Endothelial cell of umbilical vein (primary cell): Measurements from ENCODE around the gene BLM. TPM values are rescaled to one million over a fixed set of nuclear protein-coding genes. Genes with fewer than 3 reads are reported as not detected.

ENCODE experiments used
- BruUV-seq: library from RNA; stranded (reverse); fragments of 400-500 nt; replicated peaks from 2 replicates; lab custom pipeline; 2021; lab: Mats Ljungman, UMichigan
- CTCF ChIA-PET: fragments of 300-600, 350-600 bp; sonication (Branson Sonifier 250); formaldehyde crosslinking; loops from one replicate; lab custom pipeline; 2021; ENCODE audit warnings: antibody characterized with exemption, inconsistent platforms; lab: Charles Lee
- POLR2A ChIA-PET: fragments of 300-600, 350-600 bp; sonication (Branson Sonifier 250); formaldehyde crosslinking; loops from one replicate; lab custom pipeline; 2021; ENCODE audit warnings: antibody characterized with exemption, inconsistent platforms; lab: Charles Lee
- DNase-seq: peaks from one replicate; pipeline ENCODE4 v3.0.0-alpha.2; 2011; ENCODE audit warnings: low read depth, low spot score
- FAIRE-seq: peaks from 2 replicates; lab custom pipeline; 2011; peaks lifted over from hg19 to GRCh38; lab: Jason Lieb, UNC
- H2AFZ ChIP-seq: 2 replicates; pipeline ENCODE4 v1.6.0; 2012; ENCODE audit warnings: low read depth, low read length, control low read depth, inconsistent platforms
- H3K27ac ChIP-seq: 2 replicates; pipeline ENCODE4 v1.5.1; 2011; ENCODE audit warnings: low read depth, mild to moderate bottlenecking, control low read depth, low read length, moderate library complexity; ENCODE audit not compliant: insufficient read depth
- H3K27me3 ChIP-seq, 2 experiments: 2 replicates each; pipeline versions ENCODE4 v1.6.0 to v1.6.1; 2011; ENCODE audit warnings: low read length in 2 of 2, mixed read lengths in 1 of 2; ENCODE audit not compliant: control insufficient read depth in 2 of 2, insufficient read depth in 2 of 2
- H3K36me3 ChIP-seq, 2 experiments: 2 replicates in 1 of 2; 3 replicates in 1 of 2; pipeline ENCODE4 v1.5.1; 2011; ENCODE audit warnings: low read length in 2 of 2, mild to moderate bottlenecking in 1 of 2, moderate library complexity in 1 of 2; ENCODE audit not compliant: control insufficient read depth in 2 of 2, insufficient read depth in 2 of 2; ENCODE audit errors: extremely low read depth in 1 of 2
- H3K4me1 ChIP-seq: 3 replicates; pipeline ENCODE4 v1.5.1; 2011; ENCODE audit warnings: mild to moderate bottlenecking, low read length; ENCODE audit not compliant: control insufficient read depth, insufficient read depth; ENCODE audit errors: extremely low read depth
- H3K4me2 ChIP-seq: 2 replicates; pipeline ENCODE4 v1.6.1; 2011; ENCODE audit warnings: low read length, control low read depth, mixed read lengths; ENCODE audit not compliant: insufficient read depth
- H3K4me3 ChIP-seq, 3 experiments: fragments of 200-600 bp in 1 of 3; sonication (generic), shearing (Covaris generic) in 1 of 3; replicated peaks in 1 of 3; 2 replicates each; pipeline ENCODE4 v1.5.1; 2011 to 2016; ENCODE audit warnings: control low read depth in 3 of 3, low read length in 3 of 3, mild to moderate bottlenecking in 2 of 3, inconsistent platforms in 1 of 3, low read depth in 1 of 3, moderate library complexity in 1 of 3; ENCODE audit not compliant: insufficient read depth in 1 of 3
- H3K79me2 ChIP-seq: 2 replicates; pipeline ENCODE4 v1.6.0; 2012; ENCODE audit warnings: low read length, inconsistent platforms; ENCODE audit not compliant: control insufficient read depth, insufficient read depth
- H3K9ac ChIP-seq: replicated peaks from 2 replicates; pipeline ENCODE3; 2011; ENCODE audit warnings: low read length, control low read depth; ENCODE audit not compliant: insufficient read depth; ENCODE audit errors: extremely low read depth
- H3K9me1 ChIP-seq: replicated peaks from 3 replicates; pipeline ENCODE4 v1.6.0; 2011; ENCODE audit warnings: mild to moderate bottlenecking, low read length; ENCODE audit not compliant: control insufficient read depth, insufficient read depth; ENCODE audit errors: extremely low read depth
- H3K9me3 ChIP-seq: replicated peaks from 2 replicates; pipeline ENCODE4 v1.5.1; 2012; ENCODE audit warnings: low read length, inconsistent platforms; ENCODE audit not compliant: control insufficient read depth, insufficient read depth
- H4K20me1 ChIP-seq: replicated peaks from 2 replicates; pipeline ENCODE3; 2011; ENCODE audit warnings: mild to moderate bottlenecking, low read length; ENCODE audit not compliant: control insufficient read depth, insufficient read depth; ENCODE audit errors: extremely low read depth
- EZH2 ChIP-seq: IDR thresholded peaks from 2 replicates; pipeline ENCODE4 v1.6.1; 2012; ENCODE audit warnings: borderline replicate concordance, low read depth, mild to moderate bottlenecking, moderate library complexity, low read length, inconsistent platforms; ENCODE audit not compliant: severe bottlenecking
- FOS ChIP-seq: IDR thresholded peaks from 2 replicates; pipeline ENCODE4 v1.6.1; 2011; ENCODE audit warnings: mild to moderate bottlenecking, low read length, moderate library complexity, borderline replicate concordance; ENCODE audit not compliant: insufficient read depth
- GATA2 ChIP-seq: IDR thresholded peaks from 2 replicates; pipeline ENCODE4 v1.7.0; 2011; ENCODE audit warnings: low read depth, mild to moderate bottlenecking, moderate library complexity, mixed read lengths, low read length; ENCODE audit not compliant: insufficient read length, insufficient read depth
- JUN ChIP-seq: IDR thresholded peaks from 2 replicates; pipeline ENCODE4 v1.6.1; 2011; ENCODE audit warnings: borderline replicate concordance, low read depth; ENCODE audit not compliant: insufficient read length, insufficient read depth
- MYC ChIP-seq: IDR thresholded peaks from one replicate; pipeline ENCODE4 v1.6.1; 2011; ENCODE audit warnings: mild to moderate bottlenecking, low read depth, low read length
- POLR2A ChIP-seq: IDR thresholded peaks from 2 replicates; pipeline ENCODE4 v1.6.1; 2012; ENCODE audit warnings: low read depth, mild to moderate bottlenecking, control low read depth, low read length
- POLR2AphosphoS5 ChIP-seq: IDR thresholded peaks from 2 replicates; pipeline ENCODE4 v1.6.1; 2012; ENCODE audit warnings: low read depth, mild to moderate bottlenecking, control low read depth, low read length, moderate library complexity; ENCODE audit not compliant: insufficient read depth
- dilution Hi-C: fragments of 300-500 bp; cut with MboI; formaldehyde crosslinking; loops from one replicate; pipeline ENCODE4 v1.15.0; 2019; ENCODE audit warnings: low sequenced_read_pairs; ENCODE audit not compliant: extremely low pct_ligation_motif_present
- intact Hi-C: fragments of 100-400 bp; cut with micrococcal nuclease; formaldehyde crosslinking; loops from one replicate; pipeline ENCODE4 v1.10.0; 2022
- polyA plus RNA-seq, 4 experiments: library from polyadenylated mRNA; depleted of rRNA in 3 of 4; stranded (reverse) in 3 of 4; unstranded in 1 of 4; fragments of >200 nt; gene quantifications; 2 replicates each; pipeline versions ENCODE4 v1.2.1 to v1.2.3, GENCODE V29; 2011 to 2012; ENCODE audit warnings: missing spikeins in 1 of 4
- total RNA-seq: library from RNA; stranded (reverse); gene quantifications from 2 replicates; pipeline ENCODE4 v1.2.3, GENCODE V29; 2021
- TF ChIP-seq, protein P1 (sequence below): IDR thresholded peaks from 2 replicates; pipeline ENCODE4 v1.6.1; 2011; ENCODE audit not compliant: insufficient read depth, insufficient read length
- TF ChIP-seq, protein P2 (sequence below), 2 donors: IDR thresholded peaks; 1 replicate in 1 of 2; 2 replicates in 1 of 2; pipeline ENCODE4 v1.5.1; 2011; ENCODE audit warnings: low read length in 2 of 2, mild to moderate bottlenecking in 2 of 2, moderate library complexity in 2 of 2, control low read depth in 1 of 2, inconsistent platforms in 1 of 2, low read depth in 1 of 2; ENCODE audit not compliant: insufficient read depth in 1 of 2; ENCODE audit errors: extremely low read depth in 1 of 2

Gene BLM
- total and polyA plus RNA-seq, 2 donors (not counting 3 experiments of a cell fraction or from before 2014, with no cell fraction given) = 3.8 to 17.3 TPM

DNA sequence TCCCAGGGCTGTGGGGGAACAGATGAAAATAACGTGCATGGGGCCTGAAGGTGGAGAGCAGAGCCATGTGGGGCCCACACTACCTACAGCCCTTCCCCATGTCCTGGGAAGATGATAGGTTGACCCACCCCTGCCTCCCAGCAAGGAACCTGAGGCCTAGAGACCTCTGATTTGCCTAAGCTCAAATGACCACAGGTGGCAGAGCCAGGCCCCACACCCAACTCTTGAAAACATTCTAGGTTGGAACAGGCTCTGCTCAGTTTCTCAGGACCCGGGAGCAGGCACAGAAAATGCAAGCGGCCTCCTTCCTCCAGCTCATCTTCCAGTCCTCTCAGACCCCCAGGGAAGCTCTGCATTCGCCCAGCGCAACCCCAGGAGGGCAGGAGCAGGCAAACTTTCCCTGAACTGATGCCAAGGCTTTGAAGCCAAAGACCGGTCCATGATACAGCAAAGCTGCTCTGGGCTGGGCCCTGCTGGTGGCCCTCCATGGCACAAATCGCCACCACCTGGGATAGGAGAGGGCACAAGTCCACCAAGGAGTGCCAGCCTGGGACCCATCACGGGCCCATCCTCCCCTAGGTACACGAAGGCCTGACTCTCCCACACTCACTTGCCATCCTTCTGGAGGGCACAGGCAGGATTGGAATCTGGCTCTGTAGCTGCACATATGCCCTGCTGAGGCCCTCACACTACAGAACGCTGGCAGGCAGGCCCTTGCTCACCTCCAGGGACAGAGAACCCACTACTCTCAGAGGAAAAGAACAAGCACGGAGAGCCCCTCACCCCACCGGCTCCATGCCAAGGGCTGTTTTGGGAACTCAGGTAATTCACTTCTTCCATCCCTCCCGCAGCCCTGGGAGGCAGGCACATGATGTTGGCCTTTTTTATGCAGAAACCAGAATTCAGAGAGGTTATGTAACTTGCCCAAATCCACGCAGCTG lies 100.2 kb downstream of the BLM start:
- no peak overlapping the region for H3K4me3 ChIP-seq
- no peak overlapping the region for H2AFZ ChIP-seq
- no peaks in the 10 kb centered on the region for H3K9me1 ChIP-seq
- H3K9me3 ChIP-seq = no peaks in the 10 kb centered on the region
- no TSS peak for BruUV-seq
- H3K27ac ChIP-seq = no peak overlapping the region
- no peaks in the 10 kb centered on the region for H3K36me3 ChIP-seq
- dilution Hi-C loops (no loop called here), intact Hi-C loops (loop anchor here (2.0 kb wide), 1 partner anchor 69 kb away; no protein-coding TSS in a partner anchor)
- H3K4me1 ChIP-seq = no peaks in the 10 kb centered on the region
- no peak overlapping the region for H3K9ac ChIP-seq
- DNase-seq (no peak), FAIRE-seq (no peak)
- no peaks in the 10 kb centered on the region for H3K27me3 ChIP-seq
- ChIA-PET CTCF (no interaction called here), POLR2A (interaction anchor here (0.6 kb wide), 1 partner anchor 15 kb away, joined by 3 read pairs; no protein-coding TSS in a partner anchor)
- TF ChIP-seq, protein P1, sequence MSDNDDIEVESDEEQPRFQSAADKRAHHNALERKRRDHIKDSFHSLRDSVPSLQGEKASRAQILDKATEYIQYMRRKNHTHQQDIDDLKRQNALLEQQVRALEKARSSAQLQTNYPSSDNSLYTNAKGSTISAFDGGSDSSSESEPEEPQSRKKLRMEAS = no peak
- no peak for TF ChIP-seq FOS
- TF ChIP-seq POLR2A = no peak
- TF ChIP-seq, protein P2, sequence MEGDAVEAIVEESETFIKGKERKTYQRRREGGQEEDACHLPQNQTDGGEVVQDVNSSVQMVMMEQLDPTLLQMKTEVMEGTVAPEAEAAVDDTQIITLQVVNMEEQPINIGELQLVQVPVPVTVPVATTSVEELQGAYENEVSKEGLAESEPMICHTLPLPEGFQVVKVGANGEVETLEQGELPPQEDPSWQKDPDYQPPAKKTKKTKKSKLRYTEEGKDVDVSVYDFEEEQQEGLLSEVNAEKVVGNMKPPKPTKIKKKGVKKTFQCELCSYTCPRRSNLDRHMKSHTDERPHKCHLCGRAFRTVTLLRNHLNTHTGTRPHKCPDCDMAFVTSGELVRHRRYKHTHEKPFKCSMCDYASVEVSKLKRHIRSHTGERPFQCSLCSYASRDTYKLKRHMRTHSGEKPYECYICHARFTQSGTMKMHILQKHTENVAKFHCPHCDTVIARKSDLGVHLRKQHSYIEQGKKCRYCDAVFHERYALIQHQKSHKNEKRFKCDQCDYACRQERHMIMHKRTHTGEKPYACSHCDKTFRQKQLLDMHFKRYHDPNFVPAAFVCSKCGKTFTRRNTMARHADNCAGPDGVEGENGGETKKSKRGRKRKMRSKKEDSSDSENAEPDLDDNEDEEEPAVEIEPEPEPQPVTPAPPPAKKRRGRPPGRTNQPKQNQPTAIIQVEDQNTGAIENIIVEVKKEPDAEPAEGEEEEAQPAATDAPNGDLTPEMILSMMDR (IDR thresholded peaks at IDR 0.05; ENCODE audit: extremely low read depth in 1 of 2, insufficient read depth in 1 of 2, low read depth in 1 of 2, low read length in 2 of 2) = no peak
- TF ChIP-seq EZH2 = no peak
- no peak for TF ChIP-seq POLR2AphosphoS5
- TF ChIP-seq GATA2 = no peak
- no peak for TF ChIP-seq MYC
- no peak for TF ChIP-seq JUN
- H3K4me2 ChIP-seq = no peak overlapping the region
- no peaks in the 10 kb centered on the region for H4K20me1 ChIP-seq
- no peaks in the 10 kb centered on the region for H3K79me2 ChIP-seq
